HG03280 (cell line): ENCODE results near the gene SMIM44.
"Not testable (repeated sequence)": the region's sequence is repeated elsewhere in the genome, so short reads cannot be mapped to it uniquely, and the experiment has no call there.

Experiments
- ATAC-seq: cut with Tn5 transposase; IDR thresholded peaks from one replicate; pipeline ENCODE4 v1.9.1; 2021; ENCODE audit warnings: mild to moderate bottlenecking, moderate library complexity; ENCODE audit not compliant: unreplicated experiment

The SMIM44 gene

DNA sequence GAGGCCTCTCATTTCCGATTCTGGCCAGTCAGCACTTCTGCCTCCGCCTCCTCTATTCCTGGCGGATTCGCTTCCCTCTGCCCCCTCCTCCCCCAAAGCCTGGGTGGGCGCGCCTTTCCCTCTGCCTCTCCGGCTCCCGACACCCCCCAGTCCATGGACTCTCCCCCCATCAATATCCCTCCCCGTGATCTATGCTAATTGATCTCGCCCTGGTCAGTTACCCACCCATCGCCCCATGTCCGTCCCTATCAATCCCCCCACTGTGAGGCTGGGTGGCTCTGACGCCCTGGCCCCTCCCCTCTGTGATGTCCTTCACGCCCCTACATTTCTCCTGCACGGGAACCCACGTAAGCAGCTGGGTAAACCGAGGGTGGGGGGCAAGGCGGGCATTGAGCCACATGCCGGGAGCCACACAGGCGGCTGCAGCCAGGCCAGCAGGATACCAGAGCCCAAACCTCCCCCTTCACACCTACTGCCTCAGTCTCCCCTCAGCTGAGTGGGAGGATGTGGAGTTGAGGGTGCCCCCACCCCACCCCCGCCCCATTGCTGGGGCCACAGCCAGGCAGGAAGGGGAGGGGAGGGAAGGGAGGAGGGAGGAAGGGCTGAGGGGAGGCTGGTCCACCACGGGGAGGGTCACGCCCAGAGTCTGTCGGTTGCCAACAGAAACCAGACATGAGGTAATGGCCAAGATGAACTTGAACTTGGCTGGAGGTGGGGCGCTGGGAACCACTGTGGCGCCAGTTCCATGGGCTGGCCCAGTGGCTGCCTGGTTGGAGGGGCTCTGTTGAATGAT, 24.0 kb downstream of the SMIM44 start:
- ATAC-seq: no peak

GRCh38 chr19:3458229-3459088, 24.8 kb downstream of the SMIM44 start:
- ATAC-seq: no peak

GRCh38 chr19:3457528-3458228, 25.6 kb downstream of the SMIM44 start:
- ATAC-seq: no peak

DNA sequence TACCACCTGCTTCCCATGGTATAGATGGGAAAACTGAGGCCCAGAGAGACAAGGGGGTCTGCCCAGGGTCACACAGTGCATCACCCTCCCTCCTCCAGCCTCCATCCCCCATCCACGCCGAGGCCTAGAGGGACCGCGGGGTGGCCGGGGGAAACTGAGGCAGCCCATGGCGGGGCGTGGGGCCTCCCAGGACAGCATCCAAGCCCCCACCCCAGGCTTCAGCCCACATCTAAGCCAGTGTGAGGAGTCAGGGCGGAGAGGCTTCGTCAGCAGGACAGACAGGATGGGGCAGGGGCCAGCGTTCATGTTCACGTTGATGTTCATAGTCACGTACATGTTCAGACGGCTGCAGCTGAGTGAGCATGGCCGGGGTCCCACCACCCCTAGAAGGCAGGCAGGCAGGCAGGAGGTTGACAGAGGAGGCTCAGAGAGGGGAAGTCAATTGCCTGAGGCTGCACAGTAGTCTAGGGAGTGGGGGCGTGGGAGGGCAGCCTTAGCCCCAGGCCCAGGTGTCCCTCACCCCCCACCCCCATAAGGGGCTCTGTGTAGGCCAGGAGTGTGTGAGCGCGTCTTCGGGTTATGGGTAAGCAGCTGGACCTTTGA, 26.2 kb downstream of the SMIM44 start:
- ATAC-seq: no peak

DNA sequence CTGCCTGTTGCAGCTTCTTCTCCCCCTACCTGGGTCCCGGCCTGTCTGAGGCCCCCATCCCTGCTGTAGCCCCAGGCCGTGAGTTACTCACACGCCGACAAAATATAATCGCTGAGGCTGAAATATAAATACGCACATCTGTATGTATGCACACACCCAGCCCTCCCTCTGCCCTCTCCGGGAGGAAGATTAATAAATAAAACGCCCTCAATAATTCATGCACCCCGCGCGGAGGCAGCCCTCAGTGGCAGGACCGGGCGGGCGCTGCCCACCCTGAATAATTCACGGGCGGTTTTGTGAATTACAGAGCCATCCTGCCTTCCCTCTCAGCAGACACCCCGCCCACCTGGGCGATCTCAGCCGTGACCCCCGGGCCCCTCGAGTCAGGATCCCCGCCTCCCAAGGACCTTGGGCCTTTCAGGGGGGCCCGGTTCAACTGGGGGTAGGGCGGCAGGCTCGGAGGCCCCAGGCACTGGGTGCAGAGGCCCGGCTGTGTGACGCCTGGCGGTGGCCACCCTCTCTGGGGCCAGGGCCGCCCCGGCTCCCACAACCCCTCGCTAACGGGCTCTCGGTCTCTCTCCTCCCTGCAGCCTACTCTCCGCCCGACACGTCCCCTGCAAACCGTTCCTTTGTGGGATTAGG, 27.2 kb downstream of the SMIM44 start:
- ATAC-seq: no peak

DNA sequence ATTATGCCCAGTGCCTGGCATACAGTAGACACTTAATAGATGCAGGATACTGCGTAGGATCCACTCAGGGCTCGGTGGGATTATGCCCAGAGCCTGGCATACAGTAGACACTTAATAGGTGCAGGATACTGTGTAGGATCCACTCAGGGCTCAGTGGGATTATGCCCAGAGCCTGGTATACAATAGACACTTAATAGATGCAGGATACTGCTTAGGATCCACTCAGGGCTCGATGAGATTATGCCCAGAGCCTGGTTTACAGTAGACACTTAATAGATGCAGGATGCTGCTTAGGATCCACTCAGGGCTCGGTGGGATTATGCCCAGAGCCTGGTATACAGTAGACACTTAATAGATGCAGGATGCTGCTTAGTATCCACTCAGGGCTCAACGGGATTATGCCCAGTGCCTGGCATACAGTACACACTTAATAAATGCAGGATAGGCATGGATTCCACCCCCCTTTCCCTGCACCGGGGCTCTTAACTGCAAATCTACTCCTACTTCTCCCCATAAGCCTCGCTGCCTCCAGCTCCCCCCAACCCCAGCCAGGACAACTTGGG, 27.8 kb downstream of the SMIM44 start:
- no peak for ATAC-seq

DNA sequence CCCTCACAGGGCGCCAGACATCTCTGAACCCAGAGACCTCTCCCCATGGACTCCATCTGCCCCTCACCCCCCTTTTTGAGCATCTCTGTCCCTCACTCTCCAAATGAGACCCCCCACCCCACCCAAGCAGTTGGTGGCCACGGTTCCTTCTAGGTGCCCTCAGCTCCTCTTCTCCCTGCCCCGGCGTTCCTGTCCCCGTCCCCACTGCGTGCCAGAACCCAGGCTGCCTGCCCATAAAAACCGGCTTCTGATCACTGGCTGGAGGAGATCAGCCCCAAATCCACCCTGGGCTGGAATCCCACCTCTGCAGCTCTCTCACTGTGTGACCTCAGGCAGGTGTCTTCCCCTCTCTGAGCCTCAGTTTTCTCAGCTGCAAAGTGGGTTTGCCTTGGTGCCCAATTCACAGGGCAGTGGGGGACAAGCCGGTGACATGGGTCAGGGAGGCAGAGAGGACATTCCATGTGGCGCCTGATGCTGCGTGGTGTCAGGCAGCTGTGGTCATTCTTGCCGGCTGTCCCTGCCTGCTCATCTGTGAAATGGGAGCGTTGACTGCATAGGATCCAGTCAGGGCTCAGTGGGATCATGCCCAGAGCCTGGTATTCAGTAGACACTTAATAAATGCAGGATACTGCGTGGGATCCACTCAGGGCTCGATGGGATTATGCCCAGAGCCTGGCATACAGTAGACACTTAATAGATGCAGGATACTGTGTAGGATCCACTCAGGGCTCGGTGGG, 28.4 kb downstream of the SMIM44 start:
- no peak for ATAC-seq

DNA sequence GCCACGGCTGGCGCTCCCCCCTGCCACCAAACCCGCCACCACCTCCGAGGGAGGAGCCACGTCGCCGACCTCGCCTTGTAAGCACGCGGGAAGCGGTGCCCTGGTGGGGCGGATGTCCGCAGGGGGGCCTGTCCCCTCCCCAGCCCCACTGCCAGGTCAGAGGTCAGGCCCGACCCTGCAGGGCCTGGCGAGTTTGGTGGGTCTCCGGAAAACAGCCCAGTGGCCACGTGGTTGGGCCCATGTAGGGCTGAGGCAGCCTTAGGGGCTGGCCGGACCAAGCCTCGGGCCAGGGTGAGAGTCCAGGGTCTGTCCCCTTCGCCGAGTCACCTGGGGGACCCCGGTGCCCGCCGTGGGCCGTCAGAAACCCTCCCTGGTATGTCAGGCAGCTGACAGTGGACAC, 29.4 kb downstream of the SMIM44 start:
- no peak for ATAC-seq

GRCh38 chr19:3452942-3453214, 30.4 kb downstream of the SMIM44 start:
- not testable (repeated sequence) for ATAC-seq

DNA sequence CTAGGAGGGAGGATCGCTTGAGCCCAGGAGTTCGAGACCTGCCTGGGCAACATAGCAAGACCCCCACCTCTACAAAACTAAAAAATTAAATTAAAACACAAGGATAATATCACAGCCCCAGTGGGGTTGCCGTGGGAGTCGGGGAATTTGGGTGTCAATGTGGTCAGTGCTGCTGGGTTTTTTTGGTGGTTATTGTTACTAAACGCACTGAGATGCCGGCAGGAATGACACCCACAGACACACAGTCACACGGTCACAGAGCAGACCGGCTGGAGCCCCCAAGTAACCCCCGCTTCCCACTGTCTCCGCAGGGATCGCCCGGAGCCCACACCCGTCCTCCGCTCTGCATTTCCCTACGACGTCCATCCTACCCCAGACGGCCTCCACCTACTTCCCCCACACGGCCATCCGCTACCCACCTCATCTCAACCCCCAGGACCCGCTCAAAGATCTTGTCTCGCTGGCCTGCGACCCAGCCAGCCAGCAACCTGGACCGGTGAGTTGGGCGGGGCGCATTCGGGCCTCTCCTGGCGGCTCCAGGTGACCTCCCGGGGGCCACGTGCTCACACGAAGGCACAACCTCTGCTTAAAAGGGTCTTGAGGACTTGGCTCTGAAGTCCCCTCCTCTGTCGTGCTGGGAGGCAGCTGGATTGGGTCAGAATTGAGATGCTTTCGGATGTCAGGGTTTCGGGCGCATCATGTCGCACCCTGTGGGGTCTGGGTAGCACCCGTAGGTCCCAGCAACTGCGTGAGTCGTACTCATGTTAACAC, 30.9 kb downstream of the SMIM44 start:
- ATAC-seq: no peak

GRCh38 chr19:3451451-3451866, 31.8 kb downstream of the SMIM44 start:
- ATAC-seq: no peak

- no peak for ATAC-seq
These were observed 32.3 kb downstream of the SMIM44 start for GRCh38 chr19:3450796-3451411.

- ATAC-seq: no peak
These were observed 34.5 kb downstream of the SMIM44 start for GRCh38 chr19:3448616-3449334.

DNA sequence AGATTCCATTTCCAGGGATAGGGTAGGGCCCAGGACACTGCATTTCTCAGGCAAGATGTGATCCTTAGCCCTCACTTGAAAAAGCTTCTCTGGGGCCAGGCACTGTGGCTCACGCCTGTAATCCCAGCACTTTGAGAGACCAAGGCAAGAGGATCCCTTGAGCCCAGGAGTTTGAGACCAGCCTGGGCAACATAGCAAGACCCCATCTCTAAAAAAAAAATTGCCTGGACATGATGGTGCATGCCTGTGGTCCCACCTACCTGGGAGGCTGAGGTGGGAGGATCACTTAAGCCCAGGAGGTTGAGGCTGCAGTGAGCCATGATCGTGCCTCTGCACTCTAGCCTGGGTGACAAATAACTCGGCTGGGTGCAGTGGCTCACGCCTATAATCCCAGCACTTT, 36.6 kb downstream of the SMIM44 start:
- ATAC-seq: not testable (repeated sequence)

GRCh38 chr19:3444695-3445234, 38.5 kb downstream of the SMIM44 start:
- ATAC-seq: no peak

DNA sequence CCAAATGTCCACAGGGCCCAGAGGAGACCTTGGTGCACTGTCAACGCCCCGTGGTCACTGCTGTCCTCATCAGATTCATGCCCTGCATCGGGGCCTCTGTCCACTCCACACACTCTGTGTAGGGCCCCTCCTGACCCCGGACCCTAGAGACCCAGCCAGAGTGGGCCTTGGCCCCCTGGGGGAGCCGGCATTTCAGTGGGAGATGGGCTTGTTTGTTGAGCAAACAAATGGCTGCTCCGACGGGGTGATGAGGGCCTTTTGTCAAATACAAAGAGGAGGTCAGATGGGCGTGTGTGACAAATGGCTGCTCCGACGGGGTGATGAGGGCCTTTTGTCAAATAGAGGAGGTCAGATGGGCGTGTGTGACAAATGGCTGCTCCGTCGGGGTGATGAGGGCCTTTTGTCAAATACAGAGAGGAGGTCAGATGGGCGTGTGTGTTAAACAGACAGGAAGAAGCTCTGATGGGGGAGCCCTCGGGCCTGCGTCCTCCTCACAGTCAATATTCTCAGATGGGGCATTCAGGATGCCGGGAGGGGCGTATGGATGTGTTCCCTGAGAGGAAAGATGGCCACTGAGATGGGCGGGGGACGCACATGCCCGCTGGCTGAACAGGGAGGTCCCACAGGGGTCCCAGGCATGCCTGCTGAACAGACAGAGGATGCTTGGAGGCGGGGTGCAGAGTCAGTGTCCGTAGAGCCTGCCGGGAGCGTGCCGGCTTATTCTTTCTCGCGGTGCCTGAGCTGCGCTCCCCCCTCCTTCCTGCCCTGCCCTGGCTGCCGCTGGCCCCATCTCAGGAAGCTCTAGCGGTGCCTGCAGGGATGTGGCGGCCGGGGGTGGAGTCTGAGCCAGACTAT, 39.2 kb downstream of the SMIM44 start:
- ATAC-seq: no peak
